NCI-H82 treated with DMSO at 0.1 percent for 48 hours (cell line): ENCODE measurements around the gene GC.
"Not testable (repeated sequence)": the region's sequence is repeated elsewhere in the genome, so short reads cannot be mapped to it uniquely, and the experiment has no call there.

Experiments used
- DNase-seq: peaks from one replicate; lab custom pipeline; 2025; ENCODE audit not compliant: unreplicated experiment; lab: John Stamatoyannopoulos, UW

Gene GC

GRCh38 chr4:71783972-71784371 lies at the start of gene GC:
TSS of gene GC (minus strand) at chr4:71784079. CDS start at chr4:71784018, 61 bp downstream.
- DNase-seq: no peak

GRCh38 chr4:71833232-71833900 lies 49.5 kb upstream of the GC start:
- no peak for DNase-seq

GRCh38 chr4:71832049-71832448 lies 48.2 kb upstream of the GC start:
- DNase-seq: no peak

- no peak for DNase-seq
These were observed 46.8 kb upstream of the GC start for GRCh38 chr4:71830497-71831190.

- no peak for DNase-seq
These were observed 44.6 kb upstream of the GC start for GRCh38 chr4:71828470-71828869.

- DNase-seq: no peak
These were observed 43.9 kb upstream of the GC start for GRCh38 chr4:71827826-71828225.

GRCh38 chr4:71816676-71817303 lies 32.9 kb upstream of the GC start:
- DNase-seq: no peak

- DNase-seq: no peak
These were observed 30.6 kb upstream of the GC start for GRCh38 chr4:71814433-71814832.

- DNase-seq: not testable (repeated sequence)
These were observed 25.9 kb upstream of the GC start for GRCh38 chr4:71809805-71810204.

GRCh38 chr4:71807469-71807868 lies 23.6 kb upstream of the GC start:
- DNase-seq: no peak

GRCh38 chr4:71805230-71805629 lies 21.4 kb upstream of the GC start:
- not testable (repeated sequence) for DNase-seq

GRCh38 chr4:71804017-71804697 lies 20.3 kb upstream of the GC start:
- not testable (repeated sequence) for DNase-seq

GRCh38 chr4:71785959-71786358 lies 2.1 kb upstream of the GC start:
- DNase-seq: no peak

- DNase-seq: no peak
These were observed 804 bp upstream of the GC start for GRCh38 chr4:71784569-71785197.

GRCh38 chr4:71777891-71778290 lies 6.0 kb downstream of the GC start:
- DNase-seq: no peak

- no peak for DNase-seq
These were observed 8.4 kb downstream of the GC start for GRCh38 chr4:71775449-71775848.

GRCh38 chr4:71774136-71774535 lies 9.7 kb downstream of the GC start:
- no peak for DNase-seq

GRCh38 chr4:71773004-71773403 lies 10.9 kb downstream of the GC start:
- no peak for DNase-seq

- DNase-seq: no peak
These were observed 11.3 kb downstream of the GC start for GRCh38 chr4:71772592-71772991.

GRCh38 chr4:71771613-71772012 lies 12.3 kb downstream of the GC start:
- DNase-seq: no peak

- DNase-seq: no peak
These were observed 14.4 kb downstream of the GC start for GRCh38 chr4:71769434-71769833.
